ENCODE results near the gene RGS6.

DNA sequence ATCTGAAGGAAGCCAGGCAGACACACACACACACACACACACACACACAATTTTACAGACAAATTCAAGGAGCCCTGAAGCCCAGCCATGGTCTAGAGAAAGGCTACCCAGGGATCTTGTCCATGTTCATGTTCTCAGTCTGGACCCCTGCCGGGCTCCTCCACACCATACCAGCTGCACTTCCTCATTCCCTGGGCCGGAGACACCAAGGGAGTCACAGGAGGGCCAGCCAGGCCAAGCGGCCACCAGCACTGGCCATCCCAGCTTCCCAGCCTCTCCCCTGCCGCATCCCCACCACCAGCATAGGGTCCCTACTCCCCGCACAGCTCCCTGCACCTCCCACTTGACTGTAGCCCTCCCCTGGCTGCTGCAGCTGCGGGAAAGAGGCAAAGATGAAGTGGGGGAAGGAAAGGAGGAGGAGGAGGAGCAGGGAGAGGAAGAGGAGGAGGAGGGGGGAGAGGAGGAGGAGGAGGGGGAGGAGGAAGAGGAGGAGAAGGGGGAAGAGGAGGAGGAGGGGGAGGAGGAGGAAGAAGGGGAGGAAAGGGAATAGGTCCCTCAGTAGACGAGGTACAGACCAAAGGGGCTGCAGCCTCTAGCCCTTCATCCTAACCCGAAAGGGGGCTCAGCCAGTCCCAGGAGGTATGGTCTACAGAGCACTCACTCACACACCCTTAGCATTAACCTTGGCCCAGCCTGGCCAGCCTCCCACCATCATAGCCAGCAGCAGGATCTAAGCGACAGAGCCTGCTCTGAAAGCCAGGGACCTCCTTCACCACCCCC, 668.5 kb downstream of the RGS6 start:
- TF ChIP-seq, protein P1, sequence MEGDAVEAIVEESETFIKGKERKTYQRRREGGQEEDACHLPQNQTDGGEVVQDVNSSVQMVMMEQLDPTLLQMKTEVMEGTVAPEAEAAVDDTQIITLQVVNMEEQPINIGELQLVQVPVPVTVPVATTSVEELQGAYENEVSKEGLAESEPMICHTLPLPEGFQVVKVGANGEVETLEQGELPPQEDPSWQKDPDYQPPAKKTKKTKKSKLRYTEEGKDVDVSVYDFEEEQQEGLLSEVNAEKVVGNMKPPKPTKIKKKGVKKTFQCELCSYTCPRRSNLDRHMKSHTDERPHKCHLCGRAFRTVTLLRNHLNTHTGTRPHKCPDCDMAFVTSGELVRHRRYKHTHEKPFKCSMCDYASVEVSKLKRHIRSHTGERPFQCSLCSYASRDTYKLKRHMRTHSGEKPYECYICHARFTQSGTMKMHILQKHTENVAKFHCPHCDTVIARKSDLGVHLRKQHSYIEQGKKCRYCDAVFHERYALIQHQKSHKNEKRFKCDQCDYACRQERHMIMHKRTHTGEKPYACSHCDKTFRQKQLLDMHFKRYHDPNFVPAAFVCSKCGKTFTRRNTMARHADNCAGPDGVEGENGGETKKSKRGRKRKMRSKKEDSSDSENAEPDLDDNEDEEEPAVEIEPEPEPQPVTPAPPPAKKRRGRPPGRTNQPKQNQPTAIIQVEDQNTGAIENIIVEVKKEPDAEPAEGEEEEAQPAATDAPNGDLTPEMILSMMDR (conservative IDR thresholded peaks at IDR 0.05) = no peak
- no peak for TF ChIP-seq ZFX (IDR thresholded peaks at IDR 0.05)
